NB4 (cell line): ENCODE results near the gene MED14.
A peak's percentile ranks its signal among the peaks of the same experiment; 100 is the strongest.
"Not testable (repeated sequence)": the region's sequence is repeated elsewhere in the genome, so short reads cannot be mapped to it uniquely, and the experiment has no call there.

Source experiments
- DNase-seq: peaks from one replicate; pipeline ENCODE4 v3.0.0; 2010; ENCODE audit warnings: low read depth
- H3K4me3 ChIP-seq: one replicate; pipeline ENCODE4 v1.5.1; 2011; ENCODE audit warnings: mild to moderate bottlenecking, low read depth, low read length, moderate library complexity
- MYC ChIP-seq: IDR thresholded peaks from 2 replicates; pipeline ENCODE4 v1.6.1; 2011; ENCODE audit warnings: low read depth, low read length
- POLR2A ChIP-seq: IDR thresholded peaks from 2 replicates; pipeline ENCODE4 v1.6.1; 2011; ENCODE audit warnings: mild to moderate bottlenecking; ENCODE audit not compliant: insufficient read length; ENCODE audit errors: extremely low read depth
- TF ChIP-seq, protein P1 (sequence below): IDR thresholded peaks from 2 replicates; pipeline ENCODE4 v1.6.1; 2011; ENCODE audit warnings: low read depth, low read length
- TF ChIP-seq, protein P2 (sequence below): IDR thresholded peaks from one replicate; pipeline ENCODE4 v1.5.1; 2012; ENCODE audit warnings: low read depth, low read length

The MED14 gene

DNA sequence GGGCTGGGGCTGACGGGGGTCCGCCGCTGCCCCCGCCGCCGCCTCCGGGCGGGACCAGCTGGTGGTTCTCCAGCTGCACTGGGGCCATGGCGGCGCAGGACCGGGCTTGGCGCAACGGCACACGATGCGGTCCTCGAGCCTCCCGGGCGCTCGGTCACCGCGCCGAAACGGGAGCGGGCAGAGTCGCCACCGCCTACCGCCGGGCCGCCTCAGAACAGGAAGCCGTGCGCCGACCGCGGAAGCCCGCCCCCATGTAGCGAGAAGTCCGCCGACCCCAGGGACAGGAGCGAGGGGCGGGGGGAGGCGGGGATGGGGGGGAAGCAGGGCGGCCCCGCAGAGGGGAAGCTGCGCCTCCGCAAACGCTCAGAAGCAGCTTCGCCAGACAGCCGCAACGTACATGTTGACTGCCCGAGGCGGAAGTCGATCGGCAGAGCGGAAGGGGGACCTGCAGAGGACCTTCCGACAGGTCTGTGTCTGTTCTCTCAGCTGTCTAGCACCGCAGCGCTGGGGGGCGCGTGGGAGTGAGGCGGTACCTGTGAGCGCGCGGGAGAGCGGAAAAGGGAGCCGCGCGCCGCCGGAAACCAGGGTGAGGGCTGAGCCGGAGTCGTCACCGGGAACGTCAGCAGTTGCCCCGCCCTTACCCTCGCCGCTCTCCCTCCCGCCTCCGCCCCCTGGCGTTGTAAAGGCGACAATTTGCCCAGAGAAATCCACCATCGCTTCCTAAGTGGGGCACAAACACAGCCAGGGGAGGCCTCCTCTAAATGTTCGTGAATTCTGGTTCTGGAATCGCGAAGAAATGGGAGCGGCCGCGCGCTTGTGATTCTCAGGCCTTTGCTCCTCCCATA, at the start of gene MED14:
MED14 (minus strand) TSS at position 218 of the 845 bp plus-strand sequence; CDS start at position 88, 130 bp downstream.
- H3K4me3 ChIP-seq, result peak within 1 kb of the TSS; percentile 92
- TF ChIP-seq, protein P1, sequence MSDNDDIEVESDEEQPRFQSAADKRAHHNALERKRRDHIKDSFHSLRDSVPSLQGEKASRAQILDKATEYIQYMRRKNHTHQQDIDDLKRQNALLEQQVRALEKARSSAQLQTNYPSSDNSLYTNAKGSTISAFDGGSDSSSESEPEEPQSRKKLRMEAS, result peak; percentile 64
- TF ChIP-seq MYC (peak; percentile 39), POLR2A (peak; percentile 70)
- TF ChIP-seq, protein P2, sequence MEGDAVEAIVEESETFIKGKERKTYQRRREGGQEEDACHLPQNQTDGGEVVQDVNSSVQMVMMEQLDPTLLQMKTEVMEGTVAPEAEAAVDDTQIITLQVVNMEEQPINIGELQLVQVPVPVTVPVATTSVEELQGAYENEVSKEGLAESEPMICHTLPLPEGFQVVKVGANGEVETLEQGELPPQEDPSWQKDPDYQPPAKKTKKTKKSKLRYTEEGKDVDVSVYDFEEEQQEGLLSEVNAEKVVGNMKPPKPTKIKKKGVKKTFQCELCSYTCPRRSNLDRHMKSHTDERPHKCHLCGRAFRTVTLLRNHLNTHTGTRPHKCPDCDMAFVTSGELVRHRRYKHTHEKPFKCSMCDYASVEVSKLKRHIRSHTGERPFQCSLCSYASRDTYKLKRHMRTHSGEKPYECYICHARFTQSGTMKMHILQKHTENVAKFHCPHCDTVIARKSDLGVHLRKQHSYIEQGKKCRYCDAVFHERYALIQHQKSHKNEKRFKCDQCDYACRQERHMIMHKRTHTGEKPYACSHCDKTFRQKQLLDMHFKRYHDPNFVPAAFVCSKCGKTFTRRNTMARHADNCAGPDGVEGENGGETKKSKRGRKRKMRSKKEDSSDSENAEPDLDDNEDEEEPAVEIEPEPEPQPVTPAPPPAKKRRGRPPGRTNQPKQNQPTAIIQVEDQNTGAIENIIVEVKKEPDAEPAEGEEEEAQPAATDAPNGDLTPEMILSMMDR, result peak; percentile 41
- peak; percentile 94 for DNase-seq

DNA sequence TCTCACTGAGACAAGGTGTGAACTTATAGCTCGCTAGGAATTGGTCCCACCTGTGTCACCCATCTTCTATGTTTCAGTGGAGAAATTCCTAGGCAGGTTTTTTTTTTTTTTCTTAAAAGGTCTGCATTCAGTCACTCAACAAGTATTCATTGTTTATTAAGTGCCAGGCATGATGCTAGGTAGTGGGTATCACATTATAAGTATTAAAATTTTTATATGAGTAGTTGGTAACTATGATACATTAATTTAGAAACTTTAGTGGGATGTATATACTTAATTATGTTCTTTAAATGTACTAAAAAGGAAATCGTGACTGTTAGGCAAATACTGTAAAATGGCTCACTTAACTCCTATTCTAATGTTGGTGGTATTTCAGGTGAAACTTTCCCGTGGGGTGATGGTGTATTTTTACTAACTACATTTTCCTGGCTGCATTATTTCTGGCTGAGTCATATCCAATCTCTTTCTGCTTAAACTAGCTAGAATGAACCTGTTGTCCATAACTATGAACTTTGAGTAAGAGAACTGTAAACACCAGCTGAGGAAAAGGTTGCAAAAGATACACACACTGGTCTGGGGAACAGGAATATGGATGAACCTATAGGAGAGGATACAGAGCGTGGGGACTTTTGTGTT, 49.3 kb upstream of the MED14 start:
- no peak for DNase-seq
- no peak overlapping the region for H3K4me3 ChIP-seq
- no peak for TF ChIP-seq MYC
- TF ChIP-seq, protein P2, result no peak
- TF ChIP-seq, protein P1, result no peak
- TF ChIP-seq POLR2A, result no peak

DNA sequence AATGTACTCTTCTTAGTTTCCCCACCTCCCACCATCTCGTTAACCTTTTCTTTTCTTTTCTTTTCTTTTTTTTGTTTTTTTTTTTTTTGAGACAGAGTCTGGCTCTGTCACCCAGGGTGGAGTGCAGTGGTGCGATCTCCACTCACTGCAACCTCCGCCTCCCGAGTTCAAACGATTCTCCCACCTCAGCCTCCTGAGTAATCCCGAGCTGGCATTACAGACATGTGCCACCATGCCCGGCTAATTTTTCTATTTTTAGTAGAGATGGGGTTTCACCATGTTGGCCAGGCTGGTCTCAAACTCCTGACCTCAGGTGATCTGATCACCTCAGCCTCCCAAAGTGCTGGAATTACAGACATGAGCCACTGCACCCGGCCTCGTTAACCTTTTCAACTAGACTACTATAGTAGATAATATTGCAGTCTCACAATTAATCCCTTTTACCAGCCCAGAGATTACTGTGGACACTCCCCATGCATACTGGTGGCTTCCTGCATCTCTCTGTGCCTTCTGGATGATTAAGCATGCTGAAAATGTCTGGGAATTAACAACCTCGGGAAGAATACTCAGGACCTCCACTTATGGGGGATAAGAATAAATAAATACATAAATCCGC, 47.4 kb upstream of the MED14 start:
- DNase-seq, H3K4me3 ChIP-seq: not testable (repeated sequence)

DNA sequence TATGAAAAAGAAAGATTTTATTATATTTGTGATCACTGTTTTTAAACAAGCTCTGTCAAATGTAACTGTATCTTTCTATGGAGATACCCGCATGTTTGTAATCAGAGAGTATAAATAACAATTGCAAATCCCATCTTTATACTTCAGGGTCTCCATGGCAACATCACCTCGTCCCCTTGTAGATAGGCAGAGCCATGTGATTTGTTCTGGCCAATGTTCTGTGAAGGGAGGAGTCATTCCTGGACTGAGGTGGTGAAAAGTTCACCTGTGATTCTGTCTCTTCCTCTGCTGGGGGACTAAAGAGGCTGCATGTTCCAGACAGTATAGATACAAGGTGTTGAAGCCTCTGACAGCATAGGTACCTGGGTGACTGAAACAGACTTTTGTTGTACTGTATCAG, 45.6 kb upstream of the MED14 start:
- TF ChIP-seq POLR2A, result no peak
- TF ChIP-seq, protein P1, result no peak
- TF ChIP-seq, protein P2, result no peak
- TF ChIP-seq MYC, result no peak
- DNase-seq, result no peak
- H3K4me3 ChIP-seq, result no peak overlapping the region

DNA sequence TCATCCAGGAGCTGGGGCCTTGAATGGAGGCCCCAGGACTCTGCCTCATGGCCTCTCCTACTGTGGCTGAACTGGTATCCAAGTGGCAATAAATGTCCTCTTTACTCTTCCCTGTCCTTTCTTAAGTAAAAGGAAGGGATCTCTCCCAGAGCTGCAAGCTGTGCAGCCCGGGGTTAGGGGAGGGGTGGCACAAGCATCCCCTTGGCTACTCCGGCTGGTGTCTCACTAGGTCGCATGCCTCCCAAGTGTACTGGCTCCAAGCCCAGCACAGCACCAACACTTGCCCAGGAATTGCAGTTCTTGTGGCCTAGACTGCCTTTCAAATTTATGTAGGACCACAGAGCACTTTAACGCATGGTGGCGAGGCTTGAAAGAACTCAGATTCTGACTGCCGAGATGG, 44.7 kb upstream of the MED14 start:
- DNase-seq, result no peak
- TF ChIP-seq, protein P2, result no peak
- TF ChIP-seq, protein P1, result no peak
- TF ChIP-seq POLR2A (no peak), MYC (no peak)
- no peak overlapping the region for H3K4me3 ChIP-seq

DNA sequence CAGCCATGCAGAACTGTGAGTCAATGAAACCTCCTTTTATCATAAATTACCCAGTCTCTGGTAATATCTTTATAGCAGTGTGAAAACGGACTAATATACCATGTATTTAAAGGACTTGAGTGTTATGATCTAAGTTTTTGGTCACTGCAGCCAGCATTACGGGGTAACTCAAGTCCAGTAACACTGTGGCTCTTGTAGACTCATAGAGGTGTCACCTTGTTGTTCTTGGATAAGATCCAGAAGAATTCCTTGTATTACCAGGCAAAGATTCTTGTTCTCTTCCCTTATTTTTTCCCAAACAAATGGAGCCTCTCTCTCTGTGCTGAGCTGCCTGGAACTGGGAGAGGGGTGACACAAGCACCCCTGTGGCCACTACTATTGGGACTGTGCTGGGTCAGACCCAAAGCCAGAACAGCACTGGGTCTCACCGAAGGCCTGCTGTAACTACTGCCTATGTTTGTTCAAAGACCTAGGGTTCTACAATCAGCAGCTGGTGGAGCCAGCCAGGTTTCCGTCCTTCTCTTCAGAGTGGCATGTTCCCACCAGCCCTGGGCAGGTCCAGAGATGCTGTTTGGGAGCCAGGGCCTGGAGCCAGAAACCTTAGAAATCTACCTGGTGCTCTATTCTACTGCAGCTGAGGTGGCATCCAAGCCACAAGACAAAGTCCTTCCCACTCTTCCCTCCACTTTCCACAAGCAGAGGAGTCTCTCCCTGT, 43.7 kb upstream of the MED14 start:
- TF ChIP-seq, protein P2, result no peak
- no peak for TF ChIP-seq MYC
- TF ChIP-seq, protein P1, result no peak
- no peak for TF ChIP-seq POLR2A

More for the DNA sequence above, 43.7 kb upstream of the MED14 start:
- H3K4me3 ChIP-seq, result no peak overlapping the region
- DNase-seq, result no peak
